GM19463 (cell line): ENCODE results near the gene ERH.
"Not testable (repeated sequence)": the region's sequence is repeated elsewhere in the genome, so short reads cannot be mapped to it uniquely, and the experiment has no call there.

Experiments used
- ATAC-seq: cut with Tn5 transposase; IDR thresholded peaks from one replicate; pipeline ENCODE4 v1.9.1; 2021; ENCODE audit warnings: mild to moderate bottlenecking, moderate library complexity; ENCODE audit not compliant: unreplicated experiment

The ERH gene

DNA sequence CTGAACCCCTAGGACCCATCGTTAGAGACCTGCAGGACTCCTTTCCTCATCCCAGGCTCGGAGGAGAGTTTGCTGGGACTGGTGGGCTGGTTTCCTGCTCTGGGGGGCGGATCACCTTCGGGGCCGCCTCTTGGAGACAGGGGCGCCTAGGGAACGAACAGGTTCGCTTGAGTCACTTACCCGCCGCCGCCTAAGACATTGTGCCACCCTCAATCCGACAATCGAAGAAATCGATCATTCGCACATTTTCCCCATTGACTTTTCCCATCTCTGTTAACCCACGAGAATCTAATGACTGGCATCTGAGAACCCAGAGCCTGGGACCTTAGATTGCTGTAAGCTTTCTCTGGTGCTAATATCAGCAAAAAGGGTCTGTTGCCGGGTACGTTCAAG is 715 bp upstream of the ERH start:
- peak; percentile 10 for ATAC-seq

DNA sequence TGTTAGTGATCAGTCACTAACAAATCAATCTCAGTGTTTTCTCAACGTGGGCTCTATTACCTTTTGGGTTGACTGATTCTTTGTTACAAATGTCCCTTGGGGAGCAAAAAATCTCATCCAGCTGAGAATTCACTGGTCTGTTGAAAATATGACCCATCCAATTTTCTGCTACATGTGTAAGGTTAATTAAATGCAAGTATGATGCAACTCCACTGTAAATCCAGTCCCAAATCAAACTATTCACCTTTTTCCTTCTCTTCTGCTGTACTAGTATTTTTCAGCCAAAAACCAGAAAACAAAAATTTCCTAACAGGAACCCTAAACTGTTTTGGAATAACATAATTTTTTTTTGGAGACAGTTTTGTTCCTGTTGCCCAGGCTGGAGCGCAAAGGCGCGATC is 2.2 kb downstream of the ERH start:
- no peak for ATAC-seq

DNA sequence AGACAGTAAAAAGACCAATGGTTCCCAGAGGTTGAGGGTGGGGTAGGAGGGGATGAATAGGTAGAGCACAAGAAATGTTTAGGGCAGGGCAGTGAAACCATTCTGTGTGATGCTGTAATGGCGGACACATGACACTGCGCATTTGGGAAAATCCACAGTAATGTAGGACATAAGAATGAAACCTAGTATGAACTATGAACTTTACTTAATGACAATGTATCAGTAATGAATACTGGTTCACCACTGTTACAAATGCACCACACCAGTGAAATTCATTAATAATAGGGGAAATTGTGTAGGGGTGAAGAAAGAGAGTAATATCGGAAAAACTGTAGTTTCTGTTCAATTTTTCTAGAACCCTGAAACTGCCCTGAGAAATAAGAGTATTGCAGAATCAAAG is 5.6 kb downstream of the ERH start:
- peak; percentile 44 for ATAC-seq

DNA sequence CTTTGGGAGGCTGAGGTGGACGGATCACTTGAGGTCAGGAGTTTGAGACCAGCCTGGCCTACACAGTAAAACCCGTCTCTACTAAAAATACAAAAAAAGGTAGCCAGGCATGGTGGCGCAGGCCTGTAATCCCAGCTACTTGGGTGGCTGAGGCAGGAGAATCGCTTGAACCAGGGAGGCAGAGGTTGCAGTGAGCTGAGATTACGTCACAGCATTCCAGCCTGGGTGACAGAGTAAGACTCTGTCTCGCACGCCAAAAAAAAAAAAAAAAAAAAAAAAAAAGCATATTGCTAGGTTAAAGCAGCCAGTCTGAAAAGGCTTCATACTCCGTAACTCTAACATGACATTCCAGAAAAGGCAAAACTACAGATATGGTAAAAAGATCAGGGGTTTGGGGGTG is 6.7 kb downstream of the ERH start:
- ATAC-seq: not testable (repeated sequence)

DNA sequence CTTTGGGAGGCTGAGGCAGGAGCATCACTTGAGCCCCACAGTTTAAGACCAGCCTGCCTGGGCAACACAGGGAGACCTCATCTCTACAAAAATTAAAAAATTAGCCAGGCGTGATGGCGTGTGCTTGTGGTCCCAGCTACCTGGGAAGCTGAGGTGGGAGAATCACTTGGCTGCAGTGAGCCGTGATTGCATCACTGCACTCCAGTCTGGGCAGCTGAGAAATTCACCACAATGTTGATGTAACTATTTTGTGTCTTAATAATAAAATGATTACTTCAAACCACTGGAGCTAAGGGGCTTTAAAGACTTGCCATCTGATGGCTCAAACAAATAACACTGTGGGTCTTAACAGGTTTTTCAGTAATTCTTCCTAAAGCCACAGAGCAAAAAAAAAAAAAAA is 10.8 kb downstream of the ERH start:
- no peak for ATAC-seq

DNA sequence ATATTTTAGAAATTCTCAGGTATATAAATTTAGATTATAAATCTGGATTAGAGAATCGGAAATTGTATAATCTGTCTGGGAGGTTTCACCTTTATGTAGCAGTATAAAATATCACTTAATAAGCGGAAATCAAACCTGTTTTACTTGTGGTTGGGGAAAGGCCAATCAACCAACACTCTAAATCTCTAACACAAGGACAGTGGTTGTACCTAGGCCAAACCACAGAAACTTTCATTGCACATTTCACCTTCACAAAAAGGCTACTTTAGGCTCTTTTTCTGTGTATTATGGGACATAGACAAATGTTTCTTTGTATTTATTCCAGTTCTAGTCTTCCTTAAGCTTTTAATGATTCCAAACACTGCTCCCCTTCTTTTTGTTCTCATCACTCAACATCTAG is 19.8 kb downstream of the ERH start:
- no peak for ATAC-seq

DNA sequence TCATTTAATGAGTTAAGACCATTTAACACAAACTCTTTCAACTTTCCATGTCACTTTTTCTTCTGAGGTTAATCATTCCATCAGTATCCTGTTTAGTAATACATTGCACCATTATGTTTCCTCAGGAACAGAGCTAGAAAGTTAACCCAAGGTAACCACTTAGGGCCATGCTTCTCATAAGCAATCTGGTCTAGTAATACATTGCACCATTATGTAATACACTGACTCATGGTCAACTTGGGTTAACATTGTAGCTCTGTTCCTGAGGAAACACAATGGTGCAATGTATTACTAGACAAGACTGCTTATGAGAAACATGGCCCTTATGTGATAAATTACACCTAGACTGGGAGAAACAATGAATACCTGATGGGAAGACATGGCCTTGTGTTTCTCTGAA is 21.7 kb downstream of the ERH start:
- no peak for ATAC-seq

DNA sequence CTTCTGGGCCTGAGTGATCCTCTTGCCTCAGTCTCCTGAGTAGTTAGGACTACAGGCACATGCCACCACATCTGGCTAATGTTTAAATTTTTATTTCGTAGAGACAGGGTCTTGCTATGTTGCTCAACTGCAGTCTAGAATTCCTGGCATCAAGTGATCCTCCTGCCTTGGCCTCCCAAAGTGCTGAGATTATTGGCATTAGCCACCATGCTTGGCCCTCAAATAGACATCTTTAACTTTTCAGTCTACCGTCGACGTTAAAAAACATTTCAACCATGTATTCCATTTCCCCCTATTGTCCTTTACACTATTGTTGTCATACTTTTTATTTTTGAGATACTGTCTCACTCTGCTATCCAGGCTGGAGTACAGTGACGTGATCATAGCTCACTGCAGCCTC is 22.4 kb downstream of the ERH start:
- ATAC-seq: no peak

DNA sequence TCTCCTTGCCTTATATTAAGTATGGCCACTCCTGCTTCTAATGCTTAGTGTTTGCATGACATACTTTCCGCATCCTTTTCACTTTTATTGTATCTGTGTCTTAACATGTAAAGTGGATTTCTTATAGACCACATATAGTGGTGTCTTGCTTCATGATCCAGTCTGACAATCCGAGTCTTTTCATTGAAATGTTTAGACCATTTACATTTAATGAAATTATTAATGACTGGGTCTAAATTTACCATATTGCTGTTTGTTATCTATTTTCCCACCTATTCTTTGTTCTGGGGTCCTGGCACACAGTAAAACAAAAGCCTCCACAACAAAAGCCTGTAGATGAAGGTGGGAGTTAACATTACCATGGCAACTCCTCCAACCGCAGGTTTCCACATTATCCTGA is 22.9 kb downstream of the ERH start:
- ATAC-seq: no peak

DNA sequence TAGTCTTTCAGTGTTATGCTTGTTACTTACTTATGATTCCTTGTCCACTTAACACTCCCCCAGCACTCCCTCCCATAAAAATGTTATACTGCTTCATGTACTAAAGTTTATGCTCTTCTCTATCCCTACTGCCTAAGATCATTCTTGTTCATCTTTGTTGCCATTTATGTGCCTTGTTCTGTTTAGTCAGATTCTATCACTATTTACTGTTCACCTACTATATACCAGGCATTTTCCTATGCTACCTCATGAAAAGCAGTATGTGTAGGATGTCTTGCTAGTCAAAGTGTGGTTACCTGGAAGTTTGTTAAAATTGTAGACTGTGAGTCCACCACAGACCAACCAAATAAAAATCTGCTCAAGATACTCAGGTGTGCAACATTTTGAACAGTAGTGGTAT is 23.9 kb downstream of the ERH start:
- ATAC-seq: no peak

DNA sequence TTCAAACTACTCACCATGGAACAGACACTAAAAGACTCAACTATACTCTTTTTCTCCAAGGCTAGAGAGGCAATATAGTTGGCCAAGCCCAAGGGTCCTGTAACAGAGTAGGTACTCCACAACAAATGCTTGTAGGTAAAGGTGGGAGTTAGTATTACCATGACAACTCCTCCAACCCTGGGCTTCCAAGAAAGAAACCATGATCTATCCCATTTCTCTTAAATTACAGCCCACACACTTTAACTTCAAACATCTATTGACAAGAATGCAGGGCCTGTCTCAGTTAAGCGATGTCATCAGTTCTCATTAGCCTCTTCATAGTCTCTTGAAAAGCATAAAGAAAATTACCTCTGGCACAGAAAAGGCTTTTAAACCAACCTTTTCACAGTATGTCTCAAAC is 25.0 kb downstream of the ERH start:
- no peak for ATAC-seq

DNA sequence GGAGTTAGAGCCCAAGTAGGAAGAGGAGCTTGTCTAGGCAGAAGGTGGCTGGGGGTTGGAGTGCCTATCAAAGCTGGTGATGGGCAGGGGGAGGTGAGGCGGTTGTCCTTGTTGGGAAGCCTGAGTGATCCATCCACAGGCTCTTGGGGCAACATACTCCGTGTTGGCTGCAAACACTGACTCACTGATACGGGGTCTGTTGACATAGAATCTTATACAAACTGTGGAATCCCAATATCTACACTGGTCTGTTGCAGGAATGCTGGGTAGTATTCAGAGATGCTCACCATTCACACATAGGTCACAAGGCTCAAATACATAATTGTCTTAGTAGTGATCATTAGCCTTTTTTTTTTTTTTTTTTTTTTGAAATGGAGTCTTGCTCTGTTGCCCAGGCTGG is 26.0 kb downstream of the ERH start:
- ATAC-seq: no peak

DNA sequence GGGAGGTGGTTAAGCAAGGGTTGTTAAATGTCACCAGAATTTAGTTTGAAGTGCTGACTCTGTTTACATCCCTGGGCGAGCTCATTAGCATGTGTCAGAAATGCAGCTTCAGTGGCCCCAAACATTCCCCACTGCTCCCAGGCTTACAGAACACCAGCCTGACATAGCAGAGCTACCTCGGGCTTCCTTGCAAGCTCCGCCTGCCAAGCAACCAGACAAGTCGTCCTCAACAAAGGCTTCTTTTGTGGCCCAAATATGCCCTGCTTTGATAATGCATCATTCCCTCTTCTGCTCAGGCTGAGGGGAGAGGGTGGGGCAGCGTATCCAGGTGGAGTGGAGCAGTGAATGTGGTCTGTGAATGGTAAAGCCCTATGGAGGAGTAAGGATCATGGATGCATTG is 28.0 kb downstream of the ERH start:
- no peak for ATAC-seq

DNA sequence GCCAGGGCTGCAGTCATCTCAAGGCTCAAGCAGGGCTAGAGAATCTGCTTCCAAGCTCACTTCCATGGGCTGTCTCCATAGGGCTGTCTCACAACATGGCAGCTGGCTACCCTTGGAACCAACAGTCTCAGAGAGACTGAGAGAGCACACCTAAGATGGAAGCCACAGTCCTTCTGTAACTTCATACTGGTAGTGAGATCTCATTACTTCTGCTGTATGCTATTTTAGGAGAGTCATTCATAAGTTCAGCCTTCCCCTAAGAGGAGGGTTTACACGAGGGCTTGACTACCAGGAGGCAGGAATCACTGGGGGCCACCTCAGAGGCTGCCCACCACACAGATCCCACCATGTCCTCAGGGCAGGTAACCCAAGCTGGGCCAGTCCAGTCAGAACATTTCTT is 29.7 kb downstream of the ERH start:
- ATAC-seq: no peak

DNA sequence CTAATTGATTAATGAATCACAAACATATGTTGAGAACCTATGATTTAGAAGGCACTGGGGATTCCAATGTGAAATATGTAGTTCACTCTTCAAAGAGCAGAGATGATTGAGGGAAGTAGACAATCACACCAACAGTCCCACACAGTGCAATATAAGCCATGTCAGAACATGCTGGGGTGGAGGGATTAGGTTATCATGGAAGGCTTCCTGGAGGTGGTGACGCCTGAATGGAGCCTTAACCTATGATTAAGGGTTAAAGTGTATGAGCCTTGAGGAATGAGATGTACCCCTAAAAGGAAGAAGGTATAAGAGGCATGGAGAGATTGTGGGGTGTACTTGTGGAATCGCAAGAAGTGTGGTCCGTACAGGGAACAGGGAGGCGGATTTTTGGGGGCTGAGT is 31.3 kb downstream of the ERH start:
- ATAC-seq: no peak

DNA sequence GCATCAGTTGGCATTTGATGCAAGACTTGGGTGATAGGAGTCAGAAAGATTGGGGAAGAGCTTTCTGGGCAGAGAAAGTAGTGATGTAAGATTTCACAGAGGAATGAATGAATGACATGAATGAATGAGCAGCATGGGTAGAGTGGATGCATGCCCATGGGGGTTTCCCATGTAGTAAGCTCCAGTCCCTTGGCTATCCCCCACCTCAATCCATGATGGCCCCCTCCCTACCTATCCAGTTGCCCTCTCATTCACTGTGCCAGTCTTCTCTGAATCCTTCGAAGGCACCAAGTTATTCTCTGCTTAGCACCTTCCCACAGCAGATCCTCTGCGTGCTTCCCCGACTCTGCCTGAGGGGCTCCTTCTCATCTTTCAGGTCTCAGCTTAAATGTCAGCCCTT is 32.0 kb downstream of the ERH start:
- ATAC-seq: no peak

DNA sequence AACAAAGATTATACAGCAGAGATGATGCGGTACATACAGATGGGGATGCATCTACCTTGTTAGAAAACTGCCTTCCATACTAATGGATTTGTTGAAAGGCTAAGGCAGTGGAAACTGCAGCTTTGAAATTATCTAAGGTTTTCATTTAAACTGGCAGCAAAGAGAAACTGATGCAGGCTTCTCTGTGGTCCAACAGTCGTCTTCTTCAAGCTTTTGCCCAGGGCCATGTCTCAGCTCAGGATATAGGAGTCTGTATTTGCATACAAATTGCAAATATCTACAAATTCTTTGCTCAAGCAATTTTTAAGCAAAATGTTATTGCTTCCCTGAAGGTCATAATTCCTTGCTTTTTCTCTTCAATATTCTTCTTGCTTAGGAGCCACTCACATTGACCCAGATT is 33.7 kb downstream of the ERH start:
- ATAC-seq: no peak

DNA sequence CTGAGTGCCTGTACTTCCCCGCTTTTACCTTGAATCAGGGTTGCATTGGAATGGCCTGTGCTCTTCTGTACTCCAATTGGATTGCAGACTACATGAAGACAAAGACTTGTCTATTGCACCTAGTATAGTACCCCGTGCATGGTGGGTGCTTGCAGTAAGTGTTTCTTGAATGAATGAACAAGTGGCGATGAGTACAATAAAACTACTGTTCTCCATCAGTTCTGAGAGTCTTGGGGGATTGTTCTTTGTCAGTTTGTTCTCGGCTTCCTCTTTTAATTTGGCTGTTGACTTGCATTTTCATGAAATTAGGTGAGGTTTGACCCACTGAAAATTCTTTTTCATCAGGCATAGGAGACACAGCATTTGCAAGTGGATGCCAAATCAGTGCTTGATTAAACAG is 34.1 kb downstream of the ERH start:
- no peak for ATAC-seq

DNA sequence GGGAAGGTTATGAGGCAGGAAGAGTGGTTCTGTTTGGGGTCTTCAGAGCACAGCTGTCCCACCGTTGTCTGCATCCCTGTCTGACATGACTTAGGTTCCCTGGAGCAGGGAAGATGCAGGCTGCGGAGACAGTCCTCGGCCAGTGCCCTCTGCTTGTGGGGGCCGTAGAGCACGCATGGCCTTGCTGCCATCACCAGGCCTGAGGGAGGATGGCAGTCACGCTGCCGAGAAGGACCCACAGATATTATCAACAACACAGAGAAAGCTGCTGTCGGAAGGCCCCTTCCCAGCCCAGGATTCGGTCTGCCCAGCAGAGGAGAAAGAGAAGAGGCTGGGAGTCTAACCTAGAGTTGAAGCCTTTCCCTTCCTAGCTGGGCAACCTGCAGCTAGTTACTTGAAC is 35.0 kb downstream of the ERH start:
- no peak for ATAC-seq

DNA sequence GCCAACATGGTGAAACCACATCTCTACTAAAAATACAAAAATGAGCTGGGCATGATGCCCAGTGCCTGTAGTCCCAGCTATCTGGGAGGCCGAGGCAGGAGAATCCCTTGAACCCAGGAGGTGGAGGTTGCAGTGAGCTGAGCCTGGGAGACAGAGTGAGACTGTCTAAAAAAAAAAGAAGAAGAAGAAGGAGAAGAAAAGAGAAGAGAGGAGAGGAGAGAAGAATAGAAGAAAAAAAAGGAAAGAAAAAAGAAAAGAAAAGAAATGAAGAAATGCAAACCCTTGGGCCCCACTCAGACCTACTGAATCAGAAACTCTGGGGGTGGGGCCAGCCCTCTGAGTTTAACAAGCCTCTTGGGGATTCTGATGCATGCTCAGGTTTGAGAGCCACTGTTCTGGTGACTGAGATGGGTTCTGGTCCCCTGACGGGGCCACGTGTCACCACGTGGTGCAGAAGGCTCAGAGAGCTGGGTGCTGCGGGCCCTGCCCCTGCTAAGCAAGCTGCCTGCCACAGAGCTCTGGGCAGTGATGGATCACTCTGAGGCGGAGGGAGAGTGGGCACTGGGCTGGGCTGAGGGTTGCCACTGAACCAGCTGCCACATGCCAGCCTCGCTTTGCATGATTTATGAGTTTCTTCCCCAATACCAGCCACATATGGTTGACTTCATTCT is 37.5 kb downstream of the ERH start:
- ATAC-seq: peak; percentile 64

DNA sequence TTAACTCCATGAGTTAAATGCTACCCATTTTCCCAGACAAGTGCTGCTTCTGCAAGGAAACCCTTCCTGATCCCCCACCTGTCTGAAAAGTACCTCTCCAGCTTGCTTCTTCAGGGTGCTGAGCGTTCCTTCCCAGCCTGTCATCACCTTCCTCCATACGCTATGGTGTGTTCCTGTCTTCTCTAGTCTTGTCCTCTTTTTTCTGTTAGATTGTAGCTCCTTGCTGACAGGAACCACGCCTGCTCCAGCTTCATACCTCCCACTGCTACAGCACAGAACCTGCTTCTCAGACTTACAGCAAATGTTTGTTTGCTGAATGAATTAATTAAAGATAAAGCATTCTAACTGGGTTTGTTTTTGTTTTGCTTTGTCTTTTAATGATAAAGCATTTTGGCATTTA is 39.1 kb downstream of the ERH start:
- no peak for ATAC-seq

DNA sequence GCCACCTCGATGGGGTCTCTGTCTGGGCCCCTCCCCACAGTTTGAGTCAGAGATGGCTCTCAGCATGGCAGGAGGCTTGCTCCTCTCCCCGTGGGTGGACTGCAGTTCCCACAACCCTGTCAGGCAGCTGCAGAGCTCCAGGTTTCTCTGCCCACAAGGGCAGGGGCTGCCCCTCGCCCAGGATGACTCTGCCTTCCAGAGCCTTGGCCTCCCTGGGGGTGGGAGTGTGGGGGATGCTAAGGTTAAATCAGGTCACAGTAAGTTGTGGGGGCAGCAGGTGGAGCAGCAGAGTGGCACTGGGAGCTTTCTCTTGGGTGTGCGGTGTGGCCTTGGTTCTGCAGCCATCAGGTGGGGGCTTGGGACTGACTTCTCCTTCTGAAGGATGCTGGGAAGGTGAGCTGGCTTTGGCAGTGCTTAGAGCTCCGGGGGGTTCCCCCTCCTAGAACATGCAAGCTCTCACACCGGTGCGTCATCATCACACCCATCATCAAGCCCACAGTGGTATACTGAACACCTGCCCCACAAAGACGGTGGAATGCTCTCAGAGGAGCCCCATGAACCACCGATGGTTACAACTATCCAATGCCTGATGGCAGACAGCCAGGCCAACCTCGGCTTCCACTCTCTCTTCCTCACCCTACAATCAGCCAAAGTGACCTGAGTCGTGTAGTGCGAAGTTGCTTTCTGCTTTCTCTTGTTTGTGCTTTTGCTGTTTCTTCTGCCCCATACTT is 39.7 kb downstream of the ERH start:
- no peak for ATAC-seq
